Measurements from ENCODE around the gene PRSS2. TPM values are rescaled to one million over a fixed set of nuclear protein-coding genes. Genes with fewer than 3 reads are reported as not detected.

PRSS2 gene
- polyA plus RNA-seq, 3 donors, result not detected

GRCh38 chr7:142789441-142789840 is 18.7 kb downstream of the PRSS2 start:
- Mint-ChIP-seq H3K4me1 (no peaks in the 10 kb centered on the region), H3K27me3 (ENCODE audit: low read depth in 3 of 3) (peaks cover 4 to 5% (median 5%) of the 10 kb centered on the region in 3 donors), H3K9me3 (no peaks in the 10 kb centered on the region), H3K4me3 (peak overlapping the region in 1 of 2 donors; percentile 42), H3K27ac (peak overlapping the region in 1 of 7 donors; percentile 18), H3K36me3 (no peaks in the 10 kb centered on the region)
- Histone ChIP-seq H3K27me3 (ENCODE audit: control insufficient read depth in 2 of 2, insufficient read depth in 2 of 2, low read length in 2 of 2) (no peaks in the 10 kb centered on the region), H3K9me3 (replicated peaks in 1 of 2; ENCODE audit: control insufficient read depth in 1 of 2, insufficient read depth in 1 of 2, low read length in 2 of 2) (no peaks in the 10 kb centered on the region), H3K79me2 (ENCODE audit: insufficient read depth, low read length) (no peaks in the 10 kb centered on the region), H3K4me2 (replicated peaks; ENCODE audit: extremely low read depth, low read length, poor library complexity, severe bottlenecking) (no peak overlapping the region), H2AFZ (ENCODE audit: insufficient read depth, low read depth, low read length, poor library complexity, severe bottlenecking) (no peak overlapping the region), H3K36me3 (replicated peaks in 1 of 2; ENCODE audit: control insufficient read depth in 1 of 2, insufficient read depth in 2 of 2, low read length in 2 of 2) (no peaks in the 10 kb centered on the region), H4K20me1 (ENCODE audit: insufficient read depth, low read length) (no peaks in the 10 kb centered on the region), H3K9ac (ENCODE audit: insufficient read depth, low read length, poor library complexity, severe bottlenecking) (no peak overlapping the region), H3K4me3 (replicated peaks in 1 of 3; ENCODE audit: low read depth in 2 of 3, low read length in 3 of 3) (no peak overlapping the region), H3K27ac (ENCODE audit: low read depth in 1 of 2, low read length in 2 of 2) (no peak overlapping the region), H3K4me1 (ENCODE audit: control insufficient read depth in 1 of 2, insufficient read depth in 2 of 2, low read length in 2 of 2) (no peaks in the 10 kb centered on the region)
- DNase-seq, result no peak
- WGBS (ENCODE audit: insufficient coverage), result no CpG with 5 or more reads among the region's 2 CpGs
- intact Hi-C loops (cut with micrococcal nuclease), result loop anchor here in 1 of 2 donors (10.0 kb wide), 1 partner anchor 265 kb away; no protein-coding TSS in a partner anchor
- no peak for TF ChIP-seq CTCF (IDR thresholded peaks at IDR 0.05)

- WGBS (ENCODE audit: insufficient coverage), result 100% methylated on average over 2 of the region's 3 CpGs
- H3K36me3 Mint-ChIP-seq, result no peaks in the 10 kb centered on the region
These were observed 19.3 kb downstream of the PRSS2 start for GRCh38 chr7:142790056-142790455.

More at GRCh38 chr7:142790056-142790455, 19.3 kb downstream of the PRSS2 start:
- H3K9ac ChIP-seq (ENCODE audit: insufficient read depth, low read length, poor library complexity, severe bottlenecking), result no peak overlapping the region
- H3K9me3 ChIP-seq (replicated peaks in 1 of 2; ENCODE audit: control insufficient read depth in 1 of 2, insufficient read depth in 1 of 2, low read length in 2 of 2), result no peaks in the 10 kb centered on the region
- H3K4me1 ChIP-seq (ENCODE audit: control insufficient read depth in 1 of 2, insufficient read depth in 2 of 2, low read length in 2 of 2), result no peaks in the 10 kb centered on the region
- H3K4me2 ChIP-seq (replicated peaks; ENCODE audit: extremely low read depth, low read length, poor library complexity, severe bottlenecking), result no peak overlapping the region
- TF ChIP-seq CTCF (IDR thresholded peaks at IDR 0.05), result no peak
- H3K27ac Mint-ChIP-seq, result peak overlapping the region in 1 of 7 donors; percentile 58
- H2AFZ ChIP-seq (ENCODE audit: insufficient read depth, low read depth, low read length, poor library complexity, severe bottlenecking), result no peak overlapping the region
- H3K79me2 ChIP-seq (ENCODE audit: insufficient read depth, low read length), result no peaks in the 10 kb centered on the region
- intact Hi-C loops (cut with micrococcal nuclease), result no loop called here
- no peak for DNase-seq
- no peak overlapping the region for H3K4me3 ChIP-seq (replicated peaks in 1 of 3; ENCODE audit: low read depth in 2 of 3, low read length in 3 of 3)
- H3K27me3 ChIP-seq (ENCODE audit: control insufficient read depth in 2 of 2, insufficient read depth in 2 of 2, low read length in 2 of 2), result peaks cover 2 to 4% of the 10 kb centered on the region in 2 donors
- H3K9me3 Mint-ChIP-seq, result no peaks in the 10 kb centered on the region
- no peaks in the 10 kb centered on the region for H3K4me1 Mint-ChIP-seq
- H3K27me3 Mint-ChIP-seq (ENCODE audit: low read depth in 3 of 3), result peaks cover 6 to 11% (median 7%) of the 10 kb centered on the region in 3 donors
- no peaks in the 10 kb centered on the region for H4K20me1 ChIP-seq (ENCODE audit: insufficient read depth, low read length)
- H3K4me3 Mint-ChIP-seq, result no peak overlapping the region
- no peaks in the 10 kb centered on the region for H3K36me3 ChIP-seq (replicated peaks in 1 of 2; ENCODE audit: control insufficient read depth in 1 of 2, insufficient read depth in 2 of 2, low read length in 2 of 2)
- no peak overlapping the region for H3K27ac ChIP-seq (ENCODE audit: low read depth in 1 of 2, low read length in 2 of 2)
